NCI-H1436 treated with DMSO at 0.1 percent for 48 hours (cell line): ENCODE results near the gene ABHD12.
"Not testable (repeated sequence)": the region's sequence is repeated elsewhere in the genome, so short reads cannot be mapped to it uniquely, and the experiment has no call there.

Source experiments
- DNase-seq: peaks from one replicate; lab custom pipeline; 2025; lab: John Stamatoyannopoulos, UW

ABHD12 gene

DNA sequence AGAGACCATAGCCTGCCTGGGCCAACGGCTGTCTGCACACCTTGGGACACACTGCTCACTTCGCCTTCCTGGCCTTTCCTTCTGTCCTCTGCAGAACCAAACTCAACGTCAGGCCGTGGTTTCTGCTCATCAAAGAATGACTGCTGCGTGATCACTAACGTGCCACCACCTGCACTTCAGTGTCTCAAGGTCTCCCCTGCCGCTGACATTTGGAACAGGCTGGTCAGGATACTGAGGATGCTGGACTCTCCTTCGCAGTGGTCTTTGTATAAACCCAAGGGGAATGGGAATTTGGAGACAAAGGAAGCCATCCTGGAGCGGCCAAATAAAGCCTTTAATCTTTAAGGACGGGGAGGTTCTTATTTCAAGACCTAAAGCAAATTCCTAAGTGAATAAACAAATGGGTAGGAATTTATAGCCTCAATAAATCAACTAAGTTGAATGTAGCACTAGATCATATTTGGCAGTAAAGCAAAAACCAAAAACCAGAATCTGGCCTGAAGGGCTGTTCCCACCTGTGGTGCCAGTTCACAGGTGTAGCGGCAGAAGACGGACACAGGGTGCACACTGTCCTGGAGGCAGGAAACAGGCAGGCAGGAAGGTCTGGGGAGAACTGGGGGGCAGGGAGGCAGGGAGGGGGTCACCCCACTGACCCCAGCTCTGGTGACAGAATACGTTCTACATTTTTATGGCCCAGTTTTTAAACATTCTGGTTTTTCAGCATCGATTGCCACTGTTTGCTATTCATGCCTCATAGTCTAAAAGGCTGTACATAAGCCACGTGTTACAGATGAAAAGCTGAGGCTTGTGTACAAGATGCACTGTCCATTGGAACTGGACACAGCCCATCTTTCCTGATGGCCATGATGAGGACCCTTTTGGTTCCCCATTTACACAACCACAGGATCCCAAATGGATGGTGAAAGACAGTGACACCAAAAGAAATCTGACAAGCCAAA is 36.6 kb downstream of the ABHD12 start:
- no peak for DNase-seq

DNA sequence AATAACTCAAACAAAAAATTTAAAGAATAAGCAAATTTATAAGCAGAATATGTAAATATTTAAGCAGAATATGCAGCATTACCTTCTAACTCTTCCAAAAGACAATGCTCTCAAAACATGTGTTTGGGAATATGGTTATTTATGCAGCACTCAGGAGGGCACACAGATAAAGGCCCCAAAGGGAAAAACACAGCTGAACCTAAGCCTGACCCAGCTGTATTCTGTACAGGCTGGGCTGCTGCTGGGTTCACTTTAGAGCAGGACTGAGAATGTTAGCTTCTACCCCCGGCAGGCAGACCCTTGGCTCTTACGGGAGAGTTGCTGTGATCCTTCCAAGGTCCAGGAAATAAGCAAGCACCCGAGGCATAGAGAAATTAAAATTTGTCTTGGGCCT is 37.3 kb downstream of the ABHD12 start:
- no peak for DNase-seq

DNA sequence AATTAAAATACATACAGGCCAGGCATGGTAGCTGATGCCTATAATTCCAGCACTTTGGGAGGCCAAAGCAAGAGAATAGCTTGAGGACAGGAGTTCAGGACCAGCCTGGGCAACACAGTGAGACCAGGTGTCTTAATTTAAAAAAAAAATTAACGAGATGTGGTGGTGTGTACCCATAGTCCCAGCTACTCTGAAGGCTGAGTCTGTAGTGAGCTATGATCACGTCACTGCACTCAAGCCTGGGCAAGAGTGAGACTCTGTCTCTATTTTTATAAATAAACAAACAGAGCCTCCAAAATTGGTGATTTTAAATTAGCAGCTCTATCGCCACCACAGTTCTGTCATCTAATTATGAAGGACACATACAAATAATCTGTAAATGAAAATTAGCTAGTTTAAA is 37.9 kb downstream of the ABHD12 start:
- no peak for DNase-seq

- DNase-seq = no peak
Observed at GRCh38 chr20:25351024-25351360, 39.6 kb downstream of the ABHD12 start.

DNA sequence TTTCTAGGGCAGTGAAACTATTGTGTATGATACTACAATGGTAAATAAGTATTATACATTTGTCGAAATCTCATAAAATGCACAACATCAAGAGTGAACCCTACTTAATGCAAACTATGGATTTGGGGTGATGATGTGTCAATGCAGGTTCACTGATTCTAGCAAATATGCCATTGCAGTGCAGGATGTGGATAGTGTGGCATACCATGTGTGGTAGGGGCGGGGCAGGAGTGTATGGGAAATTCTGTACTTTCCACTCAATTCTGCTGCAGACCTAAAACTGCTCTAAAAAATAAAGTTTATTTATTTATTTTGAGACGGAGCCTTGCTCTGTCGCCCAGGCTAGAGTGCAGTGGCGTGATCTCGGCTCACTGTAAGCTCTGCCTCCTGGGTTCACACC is 44.3 kb downstream of the ABHD12 start:
- no peak for DNase-seq

DNA sequence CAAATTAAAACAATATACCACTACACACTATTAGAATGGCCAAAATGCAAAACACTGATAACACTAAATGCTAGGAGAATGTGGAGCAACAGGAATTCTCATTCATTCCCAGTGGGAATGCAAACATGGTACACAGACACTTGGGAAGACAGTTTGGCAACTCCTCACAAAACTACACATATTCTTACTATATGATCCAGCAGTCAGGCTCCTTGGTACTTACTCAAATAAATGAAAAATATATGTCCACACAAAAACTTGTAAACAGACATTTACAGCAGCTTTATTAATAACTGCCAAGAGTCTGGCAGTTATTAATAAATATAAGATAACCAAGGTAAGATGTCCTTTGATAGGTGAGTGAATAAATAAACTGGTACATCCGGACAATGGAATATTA is 44.9 kb downstream of the ABHD12 start:
- no peak for DNase-seq

DNA sequence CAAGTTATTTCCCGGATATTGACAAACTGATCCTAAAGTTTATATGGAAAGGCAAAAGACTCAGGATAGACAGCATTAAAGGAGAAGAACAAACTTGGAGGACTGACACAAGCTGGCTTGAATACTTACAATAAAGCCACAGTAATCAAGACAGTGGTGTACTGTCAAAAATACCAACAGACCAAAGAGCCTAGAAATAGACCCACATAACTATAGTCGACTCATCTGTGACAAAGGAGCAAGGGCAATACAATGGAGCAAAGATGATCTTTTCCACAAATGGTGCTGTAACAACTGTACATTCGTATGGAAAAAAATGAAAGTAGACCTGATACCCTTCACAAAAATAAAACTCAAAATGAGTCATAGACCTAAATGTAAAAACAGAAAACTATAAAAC is 46.0 kb downstream of the ABHD12 start:
- DNase-seq = no peak

GRCh38 chr20:25341716-25342680 is 48.6 kb downstream of the ABHD12 start:
- DNase-seq = peak; percentile 53

DNA sequence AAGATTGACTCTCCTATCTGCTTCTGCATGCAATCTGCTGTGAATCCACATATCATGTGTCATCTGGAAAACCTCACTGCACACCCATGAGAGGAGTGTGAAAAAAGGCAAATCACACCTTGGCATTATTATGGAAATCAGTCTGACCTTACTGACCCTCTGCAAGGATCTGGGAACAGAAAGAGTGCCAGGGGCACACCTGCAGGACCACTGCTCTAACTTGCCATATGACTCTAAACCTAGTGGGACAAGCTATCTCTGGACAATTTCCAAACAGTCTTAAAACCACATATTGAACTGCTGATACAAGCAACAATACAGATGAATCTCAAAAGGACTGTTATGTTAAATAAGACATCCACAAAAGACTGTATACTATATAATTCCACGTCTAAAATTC is 50.3 kb downstream of the ABHD12 start:
- DNase-seq = no peak

GRCh38 chr20:25339608-25340007 is 51.0 kb downstream of the ABHD12 start:
- no peak for DNase-seq

DNA sequence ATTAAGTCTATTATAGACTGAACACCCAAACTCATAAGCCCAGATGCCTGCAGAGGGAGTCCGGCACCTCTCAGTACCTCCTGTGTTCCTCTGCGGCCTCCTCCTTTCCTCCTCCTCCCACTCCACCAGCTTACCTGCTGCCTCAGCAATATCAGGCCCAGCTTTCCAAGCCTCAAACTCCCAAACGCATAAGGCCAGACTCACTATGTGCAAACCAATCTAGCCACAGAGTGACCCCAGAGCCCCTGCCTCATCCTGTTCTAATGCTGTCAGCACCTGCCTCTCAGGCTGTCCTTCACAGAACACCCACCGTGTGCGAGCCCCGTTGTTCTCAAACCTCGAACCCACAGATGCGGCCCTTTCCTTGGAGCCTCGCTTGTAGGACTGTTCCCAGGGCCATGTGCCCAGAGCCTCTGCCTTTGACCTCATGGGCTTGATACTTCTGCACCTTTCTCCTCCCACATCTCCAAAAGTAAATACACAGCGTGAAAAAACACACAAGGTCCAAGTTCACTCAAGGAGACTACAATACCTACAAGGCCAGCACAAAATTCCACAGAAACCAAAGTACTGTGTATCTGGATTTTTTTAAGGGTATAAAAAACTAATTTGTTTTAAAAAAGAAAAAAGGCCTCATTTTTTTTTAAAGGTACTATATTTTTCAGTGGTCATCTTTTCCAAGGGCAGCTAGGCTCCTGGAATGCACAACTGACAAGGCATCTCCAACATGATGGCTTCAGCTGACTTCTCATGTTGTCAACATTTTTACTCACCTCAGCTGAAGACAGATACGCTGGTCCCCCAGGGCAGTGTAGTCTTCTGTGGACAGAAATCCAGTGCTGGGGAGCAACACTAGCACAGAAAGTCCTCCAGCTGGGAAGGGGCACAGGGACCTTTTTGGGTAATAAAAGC is 52.3 kb downstream of the ABHD12 start:
- DNase-seq = no peak

- DNase-seq = no peak
Observed at GRCh38 chr20:25336561-25337422, 53.8 kb downstream of the ABHD12 start.

DNA sequence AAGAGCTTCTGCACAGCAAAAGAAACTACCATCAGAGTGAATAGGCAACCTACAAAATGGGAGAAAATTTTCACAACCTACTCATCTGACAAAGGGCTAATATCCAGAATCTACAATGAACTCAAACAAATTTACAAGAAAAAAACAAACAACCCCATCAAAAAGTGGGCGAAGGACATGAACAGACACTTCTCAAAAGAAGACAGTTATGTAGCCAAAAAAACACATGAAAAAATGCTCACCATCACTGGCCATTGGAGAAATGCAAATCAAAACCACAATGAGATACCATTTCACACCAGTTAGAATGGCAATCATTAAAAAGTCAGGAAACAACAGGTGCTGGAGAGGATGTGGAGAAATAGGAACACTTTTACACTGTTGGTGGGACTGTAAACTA is 55.7 kb downstream of the ABHD12 start:
- not testable (repeated sequence) for DNase-seq

- no peak for DNase-seq
Observed at GRCh38 chr20:25328954-25329498, 61.6 kb downstream of the ABHD12 start.

DNA sequence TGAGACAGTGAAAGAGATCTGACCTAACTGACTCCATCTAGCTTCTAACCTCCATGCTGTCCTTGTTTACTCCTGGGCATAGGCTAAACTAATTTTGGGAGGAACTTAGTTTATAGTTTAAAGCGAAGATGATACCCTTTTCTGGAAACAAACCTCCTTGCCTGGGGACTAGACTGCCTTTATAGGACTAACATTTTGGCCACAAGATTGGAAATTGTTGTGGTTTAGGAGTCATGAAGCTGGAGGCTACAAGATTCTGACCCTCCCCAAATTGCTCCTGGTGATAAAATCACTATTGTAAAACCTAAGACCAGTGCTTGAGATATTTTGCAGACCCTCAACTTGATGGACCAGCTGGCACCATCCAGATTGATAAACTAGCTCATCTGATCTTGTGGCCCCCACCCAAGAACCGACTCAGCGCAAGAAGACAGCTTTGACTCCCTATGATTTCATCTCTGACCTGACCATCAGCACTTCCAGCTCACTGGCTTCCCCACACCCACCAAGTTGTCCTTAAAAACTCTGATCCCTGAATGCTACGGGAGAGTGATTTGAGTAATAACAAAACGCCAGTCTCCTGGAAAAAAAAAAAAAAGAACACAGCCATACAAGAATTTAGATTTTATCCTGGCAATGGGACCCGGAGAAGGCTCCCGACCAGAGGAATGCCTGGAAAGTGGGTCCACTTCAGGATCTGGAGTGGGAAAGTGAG is 63.0 kb downstream of the ABHD12 start:
- no peak for DNase-seq

DNA sequence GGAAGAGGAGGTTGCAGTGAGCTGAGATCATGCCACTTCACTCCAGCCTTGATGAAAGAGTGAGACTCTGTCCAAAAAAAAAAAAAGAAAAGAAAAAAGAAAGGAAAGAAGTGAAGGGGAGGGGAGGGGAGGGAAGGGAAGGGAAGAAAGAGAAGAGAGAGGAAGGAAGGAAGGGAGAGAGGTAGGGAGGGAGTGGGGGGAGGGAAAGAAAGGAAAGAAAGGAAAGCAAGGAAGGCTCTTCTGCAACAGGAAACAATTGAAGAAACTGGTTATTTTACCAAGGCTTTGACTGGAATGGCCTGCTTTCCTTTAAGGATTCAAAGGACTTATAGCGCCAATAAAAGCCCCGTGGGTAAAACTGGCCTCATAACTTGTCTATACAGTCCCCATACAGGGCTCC is 64.6 kb downstream of the ABHD12 start:
- DNase-seq = no peak

DNA sequence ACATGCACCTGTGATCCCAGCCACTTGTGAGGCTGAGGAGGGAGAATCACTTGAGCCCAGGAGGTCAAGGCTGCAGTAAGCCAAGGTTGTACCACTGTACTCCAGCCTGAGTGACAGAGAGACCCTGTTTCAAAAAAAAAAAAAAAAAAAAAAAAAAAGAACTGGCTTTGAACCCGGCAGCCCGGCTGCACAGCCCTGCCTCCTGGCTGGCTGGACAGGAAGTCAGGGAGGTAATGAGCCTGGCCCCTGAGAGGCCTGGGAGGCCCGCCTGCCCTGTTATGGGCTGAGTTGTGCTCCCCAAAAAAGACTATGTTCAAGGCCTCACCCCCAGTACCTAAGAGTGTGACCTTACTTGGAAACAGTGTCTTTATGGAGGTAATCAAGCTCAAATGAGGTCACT is 65.6 kb downstream of the ABHD12 start:
- DNase-seq = no peak

GRCh38 chr20:25324412-25324811 is 66.2 kb downstream of the ABHD12 start:
- no peak for DNase-seq

DNA sequence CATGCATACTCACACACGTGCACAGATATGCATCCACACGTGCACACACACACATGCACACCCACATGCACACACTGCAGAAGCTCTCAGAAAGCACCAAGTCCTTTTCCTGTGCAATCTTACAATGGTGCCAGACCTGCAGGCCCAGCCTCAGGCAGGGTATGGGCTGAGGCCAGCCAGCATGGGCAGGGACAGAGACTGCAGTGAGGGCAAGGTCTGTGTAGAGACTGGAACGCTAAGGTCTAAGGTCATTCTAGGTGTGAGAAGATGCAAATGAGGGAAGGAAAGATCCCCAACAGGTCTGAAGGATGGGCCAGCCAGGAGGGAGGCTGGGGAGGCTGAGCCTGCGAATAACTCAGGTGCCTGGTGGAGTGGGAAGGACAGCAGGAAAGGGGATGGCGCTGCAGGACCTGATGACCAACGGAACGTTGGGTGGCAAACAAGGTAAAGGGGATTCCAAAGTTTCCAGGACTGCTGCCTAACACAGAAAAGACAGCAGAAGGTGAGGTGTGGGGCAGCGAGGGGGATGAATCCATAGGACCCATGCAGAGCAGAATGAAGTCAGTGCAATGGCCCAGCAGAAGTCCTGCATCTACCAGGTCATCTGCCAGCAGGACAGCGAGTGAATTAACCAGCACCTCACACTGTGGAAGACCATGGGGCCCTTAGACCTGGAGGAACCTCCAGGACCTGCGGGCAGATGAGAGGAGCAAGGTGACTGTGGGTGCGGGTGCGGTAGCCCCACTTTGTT is 67.0 kb downstream of the ABHD12 start:
- DNase-seq = no peak
